NCI-H69 (cell line): ENCODE measurements around the gene SDK2.

ENCODE experiments used
- DNase-seq: peaks from one replicate; lab custom pipeline; 2025; lab: John Stamatoyannopoulos, UW

Gene SDK2

GRCh38 chr17:73297934-73298861 is 346.0 kb downstream of the SDK2 start:
- DNase-seq: no peak

DNA sequence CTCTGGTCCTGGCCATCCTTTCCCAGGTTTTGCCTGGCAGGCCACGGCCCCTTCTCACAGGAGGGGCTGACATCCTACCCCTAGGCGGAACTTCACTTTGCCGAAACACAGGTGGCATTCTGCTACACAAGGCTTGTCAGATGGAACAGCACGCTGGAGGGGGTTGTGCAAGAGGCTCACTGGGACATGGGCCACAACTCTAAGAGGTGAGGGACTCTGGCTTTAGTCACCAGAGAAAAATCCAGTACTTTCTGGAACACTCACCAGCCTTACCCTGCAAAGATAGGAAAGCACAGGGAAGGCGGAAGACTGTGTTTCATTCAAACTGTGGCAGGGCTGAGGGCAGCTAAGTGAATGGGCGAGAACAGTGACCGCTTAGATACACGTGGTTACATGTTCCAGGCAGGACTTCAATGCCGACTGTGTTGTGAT is 350.7 kb downstream of the SDK2 start:
- DNase-seq: no peak

DNA sequence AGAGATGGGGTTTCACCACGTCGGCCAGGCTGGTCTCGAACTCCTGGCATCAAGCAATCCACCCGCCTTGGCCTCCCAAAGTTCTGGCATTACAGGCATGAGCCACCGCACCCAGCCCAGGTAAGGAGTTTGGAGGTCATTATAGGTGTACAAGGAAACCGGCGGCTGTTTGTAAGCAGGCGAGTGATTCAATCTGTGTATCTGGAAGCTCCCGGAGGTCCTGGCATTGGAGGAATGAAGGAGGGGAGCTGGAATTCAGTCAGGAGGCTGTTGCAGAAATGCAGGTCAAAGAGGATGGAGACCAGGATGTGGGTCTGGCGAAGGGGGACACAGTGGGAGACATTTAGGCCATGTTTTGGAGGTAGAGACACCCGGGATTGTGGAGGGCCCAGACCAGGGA is 351.2 kb downstream of the SDK2 start:
- DNase-seq: no peak

DNA sequence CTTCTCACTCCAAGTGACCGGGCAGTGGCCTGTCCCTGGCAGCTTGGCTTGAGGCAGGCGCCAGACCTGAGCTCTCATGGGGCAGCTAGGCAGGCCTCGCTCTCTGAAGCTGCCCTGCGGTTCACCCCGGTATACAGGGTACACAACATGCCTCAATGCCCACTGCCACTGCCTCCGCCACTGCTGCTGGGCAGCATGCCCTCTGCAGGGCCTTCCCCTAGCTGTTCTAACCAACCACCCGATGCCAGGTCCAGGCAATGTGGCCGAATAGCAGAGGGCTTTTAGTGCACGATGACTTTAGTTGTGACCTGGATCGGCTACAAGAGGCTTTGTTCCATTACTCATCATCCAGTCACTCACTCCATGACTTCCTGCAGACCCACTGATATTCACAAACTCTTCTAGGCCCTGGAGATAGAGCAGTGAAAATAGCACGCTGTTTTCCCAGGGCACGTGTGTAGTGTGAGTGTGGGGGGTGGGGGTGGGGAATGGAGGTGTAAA is 352.2 kb downstream of the SDK2 start:
- DNase-seq: no peak

GRCh38 chr17:73291260-73291801 is 352.9 kb downstream of the SDK2 start:
- DNase-seq: no peak

DNA sequence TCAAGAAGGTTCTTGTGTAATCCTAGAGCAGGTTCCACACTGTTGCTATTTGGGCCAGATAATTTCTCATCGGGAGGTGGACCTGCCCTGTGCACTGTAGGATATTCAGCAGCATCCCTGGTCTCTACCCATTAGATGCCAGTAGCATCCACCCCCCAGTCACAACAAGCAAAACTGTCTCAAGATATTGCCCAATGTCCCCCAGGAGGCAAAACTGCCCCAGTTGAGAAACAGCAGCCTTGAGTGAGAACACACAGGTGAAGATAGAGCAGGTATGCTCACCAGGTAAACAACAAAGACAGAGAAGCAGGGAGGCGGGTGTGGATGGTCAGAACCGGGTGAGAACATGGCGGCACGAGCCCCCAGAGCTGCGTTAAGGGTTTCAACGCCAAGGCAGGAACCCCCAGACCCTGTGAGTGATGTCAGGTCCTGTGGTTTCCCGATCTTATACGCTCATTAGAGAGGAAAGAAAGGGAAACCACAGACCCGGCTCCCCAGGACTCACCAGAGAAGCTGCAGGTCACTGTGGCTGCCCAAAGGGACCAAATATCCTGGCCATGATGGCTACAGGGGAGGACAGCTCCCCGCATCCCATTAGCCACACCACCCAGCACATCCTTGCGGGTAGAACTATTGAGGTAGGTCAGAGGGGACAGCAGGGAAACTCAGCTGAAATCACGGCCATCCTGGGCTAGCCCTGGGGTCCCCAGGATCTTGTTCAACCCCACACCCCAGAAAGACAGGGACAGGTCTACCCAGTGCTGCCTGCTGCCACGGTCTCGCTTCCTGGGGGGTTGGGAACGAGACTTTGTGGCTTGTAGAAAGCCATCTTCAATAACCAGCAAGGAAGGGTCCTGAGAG is 353.6 kb downstream of the SDK2 start:
- DNase-seq: no peak

DNA sequence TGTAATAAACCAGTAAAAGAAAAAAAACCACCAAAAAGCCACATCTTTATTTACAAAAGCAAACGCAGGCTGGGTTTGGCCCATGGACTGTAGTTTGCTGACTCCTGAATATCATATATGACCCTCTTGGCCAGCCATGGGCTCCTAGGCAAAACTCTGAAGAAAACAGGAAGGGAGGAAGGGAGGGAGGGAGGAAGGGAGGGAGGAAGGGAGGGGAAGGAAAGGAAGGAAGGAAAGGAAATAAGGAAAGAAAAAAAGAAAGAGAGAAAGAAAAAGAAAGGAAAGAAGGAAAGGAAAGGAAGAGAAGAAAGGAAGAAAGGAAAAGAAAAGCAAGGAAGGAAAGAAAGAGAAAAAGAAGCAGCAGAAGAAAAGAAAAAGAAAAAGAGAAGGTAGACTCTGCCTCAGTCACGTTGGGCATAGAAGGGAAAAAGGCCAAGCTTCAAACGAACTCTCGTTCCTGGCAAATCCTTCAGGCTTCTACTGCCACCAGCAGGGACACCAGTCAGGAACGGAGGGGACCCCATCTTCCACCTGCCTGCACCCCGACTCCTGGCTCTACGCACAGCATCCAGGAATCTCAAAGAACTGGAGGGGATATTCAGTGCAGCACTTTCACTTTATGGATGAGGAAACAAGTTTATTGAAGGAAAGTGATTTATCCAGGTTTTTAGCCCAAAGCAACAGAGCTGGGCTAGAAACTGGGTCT is 354.5 kb downstream of the SDK2 start:
- DNase-seq: no peak

DNA sequence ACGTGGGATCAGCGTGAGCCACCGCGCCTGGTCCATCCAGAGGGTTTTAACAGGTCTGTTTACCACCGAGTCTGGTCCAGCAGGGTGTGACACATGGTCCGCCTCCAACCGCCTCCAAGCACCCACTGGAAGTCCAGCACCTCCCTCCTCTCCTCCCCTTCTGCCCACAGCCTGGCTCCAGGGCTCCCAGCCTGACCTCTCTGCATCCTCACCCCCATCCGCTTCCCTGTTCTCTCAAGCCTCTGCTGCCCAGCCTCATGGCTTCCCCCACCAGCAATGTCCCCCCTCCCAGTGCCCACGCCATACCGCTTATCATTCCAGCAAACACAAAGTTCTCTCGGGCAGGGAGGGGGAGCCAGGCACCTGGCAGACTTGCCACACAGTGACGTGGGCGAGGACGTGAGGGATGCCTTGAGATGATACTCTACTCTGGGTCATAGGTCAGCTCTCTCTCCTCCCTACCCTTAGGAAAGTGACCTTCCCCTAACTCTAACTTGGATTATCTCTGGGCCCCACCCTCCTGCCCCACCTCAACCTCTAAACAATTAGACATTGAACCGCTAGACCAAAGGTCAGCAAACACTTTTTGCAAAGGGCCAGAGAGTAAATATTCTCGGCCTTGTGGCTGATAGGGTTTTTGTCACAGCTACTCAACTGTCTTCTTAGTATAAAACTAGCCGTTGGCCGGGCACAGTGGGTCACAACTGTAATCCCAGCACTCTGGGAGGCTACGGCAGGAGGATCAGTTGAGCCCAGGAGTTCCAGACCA is 355.5 kb downstream of the SDK2 start:
- DNase-seq: no peak

DNA sequence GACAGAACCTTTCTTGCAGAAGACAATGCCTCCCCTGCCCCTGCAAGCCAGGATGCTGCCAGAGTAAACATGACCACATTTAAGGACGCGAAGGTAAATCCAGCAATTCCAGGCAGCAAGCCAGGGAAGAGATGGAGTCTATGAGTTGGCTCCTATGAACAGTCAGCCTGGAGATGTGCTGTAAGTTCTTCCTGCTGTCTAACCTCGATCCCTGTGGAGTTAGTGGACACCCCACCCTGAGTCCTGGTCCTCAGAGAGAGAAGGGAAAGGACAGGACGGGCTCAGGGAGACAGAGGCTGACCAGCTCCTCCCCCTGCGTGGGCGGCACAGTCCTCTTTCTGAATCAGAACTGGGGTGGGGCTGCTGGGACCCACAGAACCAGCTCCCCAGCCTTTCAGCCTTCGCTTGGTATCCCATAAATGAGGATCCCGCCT is 357.4 kb downstream of the SDK2 start:
- peak; percentile 78 for DNase-seq

- no peak for DNase-seq
These were observed 358.1 kb downstream of the SDK2 start for GRCh38 chr17:73285916-73286862.

GRCh38 chr17:73285603-73285908 is 358.7 kb downstream of the SDK2 start:
- no peak for DNase-seq

DNA sequence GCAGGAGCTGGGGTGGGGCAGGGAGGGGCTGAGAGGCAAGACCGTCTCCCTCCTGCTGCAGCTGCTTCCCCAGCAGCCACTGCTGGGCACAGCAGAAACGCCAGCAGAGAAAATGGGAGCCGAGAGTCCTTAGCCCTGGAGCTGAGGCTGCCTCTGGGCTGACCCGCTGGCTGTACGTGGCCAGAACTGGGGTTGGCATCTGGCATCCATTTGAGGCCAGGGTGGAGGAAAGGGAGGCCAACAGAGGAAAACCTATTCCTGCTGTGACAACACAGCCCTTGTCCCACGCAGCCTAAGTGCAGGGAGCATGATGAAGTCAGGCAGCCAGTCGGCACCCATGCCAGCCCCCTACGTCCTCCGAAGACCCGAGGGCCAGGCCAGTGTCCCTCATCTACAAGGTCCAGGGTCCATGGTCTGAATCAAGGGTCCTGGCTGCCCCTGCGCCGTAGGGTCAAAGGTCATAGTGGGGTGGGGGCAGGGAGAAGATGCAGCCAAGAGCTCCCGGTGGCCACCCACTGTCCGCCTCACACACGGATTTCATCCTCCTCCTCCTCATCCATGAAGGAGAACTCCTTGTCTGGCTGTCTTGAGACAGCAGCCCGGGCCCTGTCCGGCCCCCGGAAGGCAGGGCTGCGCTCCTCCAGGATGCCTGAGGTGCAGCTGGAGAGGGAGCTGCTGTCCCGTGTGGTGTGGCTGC is 359.2 kb downstream of the SDK2 start:
- no peak for DNase-seq
